Nephron (organoid): ENCODE data around the gene FARP2.
"Not testable (repeated sequence)": the region's sequence is repeated elsewhere in the genome, so short reads cannot be mapped to it uniquely, and the experiment has no call there.

Experiments
- H3K27ac Mint-ChIP-seq, 3 experiments: 2 replicates each; pipeline ENCODE4 v1.8.0; 2020; ENCODE audit warnings: mixed read lengths in 3 of 3, mild to moderate bottlenecking in 2 of 3, moderate library complexity in 1 of 3
- H3K27me3 Mint-ChIP-seq: 2 replicates; pipeline ENCODE4 v1.8.0; 2021; ENCODE audit warnings: low read depth, mild to moderate bottlenecking, moderate library complexity, mixed read lengths
- H3K36me3 Mint-ChIP-seq: 2 replicates; pipeline ENCODE4 v1.8.0; 2020; ENCODE audit warnings: low read depth, mixed read lengths
- H3K4me1 Mint-ChIP-seq: 2 replicates; pipeline ENCODE4 v1.8.0; 2020; ENCODE audit warnings: mixed read lengths
- H3K4me3 Mint-ChIP-seq, 3 experiments: 2 replicates each; pipeline ENCODE4 v1.8.0; 2020; ENCODE audit warnings: mild to moderate bottlenecking in 3 of 3, mixed read lengths in 3 of 3, moderate library complexity in 2 of 3
- H3K9me3 Mint-ChIP-seq: 2 replicates; pipeline ENCODE4 v1.8.0; 2020; ENCODE audit warnings: mixed read lengths
- TF ChIP-seq, protein P1 (sequence below), 3 experiments: fragments of 200-600 bp; sonication (generic); IDR thresholded peaks; one replicate each; pipeline ENCODE4 v1.5.0; 2021; ENCODE audit warnings: antibody characterized with exemption in 3 of 3; ENCODE audit not compliant: unreplicated experiment in 3 of 3

The FARP2 gene

DNA sequence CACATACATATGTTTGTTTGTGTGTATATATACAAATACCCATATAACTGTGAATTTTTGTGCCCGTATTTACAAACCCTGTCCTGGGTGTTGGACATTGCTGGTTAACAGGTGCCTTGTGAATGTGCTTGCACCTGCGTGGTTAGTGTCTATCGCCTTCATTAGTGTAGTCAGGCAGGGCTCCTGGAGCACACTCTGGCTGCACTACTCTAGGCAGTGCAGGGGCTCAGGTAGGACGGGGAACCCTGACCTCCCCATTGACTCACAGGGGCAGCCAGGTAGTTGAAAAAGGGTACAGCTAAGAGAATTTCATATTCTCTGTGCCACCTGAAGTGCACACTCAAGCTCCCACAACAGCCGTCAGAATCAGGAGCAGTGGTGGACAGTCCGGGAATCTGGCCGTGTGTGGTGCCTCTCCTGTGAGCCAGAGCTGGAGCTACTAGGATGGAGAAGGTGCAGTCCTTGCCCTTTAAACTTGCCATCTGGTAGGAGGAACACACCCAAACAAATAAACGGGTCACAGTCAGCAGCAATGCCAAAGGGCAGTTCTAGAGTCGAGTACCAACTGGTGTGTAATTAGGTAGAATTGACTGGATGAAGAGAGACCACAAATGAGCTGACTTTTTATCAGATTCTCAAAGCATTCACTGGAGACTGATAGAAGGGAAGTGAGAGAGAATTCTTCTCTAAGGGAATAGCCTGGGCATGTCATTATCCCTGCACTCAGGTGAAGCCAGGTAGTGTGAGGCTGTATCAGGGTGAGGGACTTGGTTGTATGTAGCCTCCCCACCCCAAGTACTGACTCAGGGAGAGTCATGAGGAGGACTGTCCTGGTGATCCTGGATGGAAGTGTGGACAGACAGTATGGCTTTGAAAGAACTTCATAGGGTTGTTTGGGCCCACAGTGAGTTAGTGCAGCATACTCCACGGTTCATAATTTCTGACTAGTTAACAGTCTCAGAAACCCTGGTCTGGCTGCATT is 44.1 kb downstream of the FARP2 start:
- Mint-ChIP-seq H3K4me1 (no peaks in the 10 kb centered on the region), H3K27me3 (no peaks in the 10 kb centered on the region), H3K27ac (no peak overlapping the region), H3K4me3 (no peak overlapping the region), H3K9me3 (no peaks in the 10 kb centered on the region), H3K36me3 (peaks cover 12% of the 10 kb centered on the region)
- TF ChIP-seq, protein P1, sequence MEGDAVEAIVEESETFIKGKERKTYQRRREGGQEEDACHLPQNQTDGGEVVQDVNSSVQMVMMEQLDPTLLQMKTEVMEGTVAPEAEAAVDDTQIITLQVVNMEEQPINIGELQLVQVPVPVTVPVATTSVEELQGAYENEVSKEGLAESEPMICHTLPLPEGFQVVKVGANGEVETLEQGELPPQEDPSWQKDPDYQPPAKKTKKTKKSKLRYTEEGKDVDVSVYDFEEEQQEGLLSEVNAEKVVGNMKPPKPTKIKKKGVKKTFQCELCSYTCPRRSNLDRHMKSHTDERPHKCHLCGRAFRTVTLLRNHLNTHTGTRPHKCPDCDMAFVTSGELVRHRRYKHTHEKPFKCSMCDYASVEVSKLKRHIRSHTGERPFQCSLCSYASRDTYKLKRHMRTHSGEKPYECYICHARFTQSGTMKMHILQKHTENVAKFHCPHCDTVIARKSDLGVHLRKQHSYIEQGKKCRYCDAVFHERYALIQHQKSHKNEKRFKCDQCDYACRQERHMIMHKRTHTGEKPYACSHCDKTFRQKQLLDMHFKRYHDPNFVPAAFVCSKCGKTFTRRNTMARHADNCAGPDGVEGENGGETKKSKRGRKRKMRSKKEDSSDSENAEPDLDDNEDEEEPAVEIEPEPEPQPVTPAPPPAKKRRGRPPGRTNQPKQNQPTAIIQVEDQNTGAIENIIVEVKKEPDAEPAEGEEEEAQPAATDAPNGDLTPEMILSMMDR (IDR thresholded peaks at IDR 0.05; ENCODE audit: unreplicated experiment in 3 of 3): no peak

DNA sequence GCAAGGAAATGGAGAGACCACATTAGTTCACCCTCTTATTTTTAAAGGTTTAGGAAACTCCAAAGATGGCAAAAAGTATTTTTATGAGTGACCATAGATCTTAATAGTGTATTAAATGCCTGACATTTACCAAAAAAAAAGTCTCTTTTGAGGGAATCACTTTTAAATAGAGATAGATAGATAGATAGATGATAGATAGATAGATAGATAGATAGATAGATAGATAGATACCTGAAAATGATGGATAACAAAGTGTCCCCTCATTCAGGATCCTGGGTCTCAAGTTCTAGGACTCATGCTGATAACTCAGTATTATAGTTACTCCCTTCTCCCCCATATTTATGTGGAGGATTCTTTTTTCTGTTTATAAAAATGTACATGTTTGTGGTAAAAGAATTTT is 52.8 kb downstream of the FARP2 start:
- TF ChIP-seq, protein P1 (IDR thresholded peaks at IDR 0.05; ENCODE audit: unreplicated experiment in 3 of 3): no peak
- Mint-ChIP-seq H3K27me3 (no peaks in the 10 kb centered on the region), H3K9me3 (no peaks in the 10 kb centered on the region)

DNA sequence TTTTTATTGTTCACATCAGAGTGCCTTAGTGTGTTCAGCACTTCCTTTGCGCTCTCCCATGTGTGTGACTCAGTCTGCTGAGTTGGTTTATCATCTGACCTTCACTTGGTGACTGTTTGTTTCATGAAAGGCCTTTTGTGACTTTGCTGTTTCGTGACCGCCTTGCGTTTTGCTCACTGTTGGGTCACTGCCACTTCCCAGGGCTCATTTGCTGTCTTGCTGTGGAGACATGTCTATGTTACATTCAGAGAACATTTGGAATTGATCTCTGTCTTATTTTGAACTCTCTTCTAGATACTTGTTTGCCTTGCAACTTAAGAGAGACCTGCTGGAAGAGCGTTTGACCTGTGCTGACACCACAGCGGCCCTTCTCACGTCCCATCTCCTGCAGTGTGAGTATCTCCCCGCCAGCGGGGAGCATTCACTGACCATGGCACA is 54.7 kb downstream of the FARP2 start:
- Mint-ChIP-seq H3K4me1 (peaks cover 24% of the 10 kb centered on the region), H3K27ac (peak overlapping the region; percentile 89 to 93 (median 89))

More for the DNA sequence above, 52.8 kb downstream of the FARP2 start:
- H3K36me3 Mint-ChIP-seq: peaks cover 26% of the 10 kb centered on the region
- H3K27ac Mint-ChIP-seq: no peak overlapping the region
- H3K4me3 Mint-ChIP-seq: no peak overlapping the region
- H3K4me1 Mint-ChIP-seq: peaks cover 19% of the 10 kb centered on the region

DNA sequence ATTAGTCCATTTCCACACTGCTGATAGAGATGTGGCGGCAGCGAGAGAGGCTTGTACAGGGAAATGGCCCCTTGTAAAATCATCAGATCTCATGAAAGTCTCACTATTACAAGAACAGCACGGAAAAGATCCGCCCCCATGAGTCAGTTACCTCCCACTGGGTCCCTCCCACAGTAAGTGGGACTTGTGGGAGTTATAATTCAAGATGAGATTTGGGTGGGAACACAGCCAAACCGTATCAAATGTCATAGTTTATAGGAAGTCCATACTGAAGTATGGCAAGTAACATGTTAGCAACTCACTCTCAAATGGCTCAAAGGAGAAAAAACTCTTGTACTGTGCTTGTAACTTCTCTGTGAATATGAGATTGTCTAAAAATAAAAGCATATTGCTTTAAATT is 56.1 kb downstream of the FARP2 start:
- no peaks in the 10 kb centered on the region for H3K9me3 Mint-ChIP-seq
- TF ChIP-seq, protein P1 (IDR thresholded peaks at IDR 0.05; ENCODE audit: unreplicated experiment in 3 of 3): no peak
- H3K4me3 Mint-ChIP-seq: peak overlapping the region in 2 of 3 experiments; percentile 56 to 57
- H3K36me3 Mint-ChIP-seq: peaks cover 51% of the 10 kb centered on the region
- H3K27ac Mint-ChIP-seq: peak overlapping the region; percentile 89 to 93 (median 92)
- H3K4me1 Mint-ChIP-seq: peaks cover 24% of the 10 kb centered on the region
- H3K27me3 Mint-ChIP-seq: peaks cover 3% of the 10 kb centered on the region

More for the DNA sequence above, 54.7 kb downstream of the FARP2 start:
- TF ChIP-seq, protein P1 (IDR thresholded peaks at IDR 0.05; ENCODE audit: unreplicated experiment in 3 of 3): no peak
- peaks cover 42% of the 10 kb centered on the region for H3K36me3 Mint-ChIP-seq
- H3K27me3 Mint-ChIP-seq: no peaks in the 10 kb centered on the region
- H3K9me3 Mint-ChIP-seq: no peaks in the 10 kb centered on the region
- no peak overlapping the region for H3K4me3 Mint-ChIP-seq

DNA sequence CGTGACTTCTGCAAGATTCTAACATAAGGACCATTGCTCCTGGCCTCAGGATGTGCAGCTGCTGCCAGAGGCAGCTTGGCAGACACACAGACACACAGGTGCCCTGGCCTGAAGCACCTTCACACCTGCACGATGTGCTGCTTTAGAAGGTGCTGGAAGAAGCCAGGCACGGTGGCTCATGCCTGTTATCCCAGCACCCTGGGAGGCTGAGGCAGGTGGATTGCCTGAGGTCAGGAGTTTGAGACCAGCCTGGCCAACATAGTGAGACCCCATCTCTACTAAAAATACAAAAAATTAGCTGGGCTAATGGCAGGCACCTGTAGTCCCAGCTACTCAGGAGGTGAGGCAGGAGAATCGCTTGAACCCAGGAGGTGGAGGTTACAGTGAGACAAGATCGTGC is 57.4 kb downstream of the FARP2 start:
- Mint-ChIP-seq H3K4me1 (peaks cover 24% of the 10 kb centered on the region), H3K36me3 (peaks cover 54% of the 10 kb centered on the region)
- H3K27ac Mint-ChIP-seq, H3K4me3 Mint-ChIP-seq, H3K9me3 Mint-ChIP-seq, H3K27me3 Mint-ChIP-seq: not testable (repeated sequence)

DNA sequence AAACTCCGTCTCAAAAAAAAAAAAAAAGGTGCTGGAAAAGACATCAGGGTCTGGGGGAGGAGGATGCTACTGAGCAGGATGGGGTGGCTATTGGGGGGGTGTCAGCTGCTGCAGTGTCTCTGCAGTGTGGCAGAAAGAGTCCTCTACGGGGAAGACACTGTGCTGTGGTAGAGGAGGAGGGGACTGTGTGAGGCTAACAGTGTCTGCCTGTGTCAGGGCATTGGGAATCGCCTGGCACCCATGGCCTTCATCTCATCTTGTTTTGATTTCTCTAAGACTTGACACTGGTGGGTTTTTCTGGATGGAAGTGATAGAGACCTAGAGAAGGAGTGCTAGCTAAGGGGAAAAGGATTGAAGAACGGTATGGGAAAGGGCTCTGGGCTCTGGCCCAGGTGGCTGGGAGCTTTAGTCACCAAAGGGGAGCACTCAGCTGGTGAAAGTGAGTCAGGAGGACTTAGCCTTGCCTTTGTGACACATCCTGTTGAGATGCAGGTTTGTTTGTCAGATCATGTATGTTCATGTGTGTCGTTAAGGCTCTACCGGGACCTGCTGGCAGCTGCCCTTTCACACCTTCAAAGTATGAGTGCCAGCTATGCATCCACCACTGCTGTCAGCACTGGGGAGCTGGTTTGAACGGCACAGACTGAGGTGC is 58.0 kb downstream of the FARP2 start:
- H3K9me3 Mint-ChIP-seq: no peaks in the 10 kb centered on the region
- H3K36me3 Mint-ChIP-seq: peaks cover 60% of the 10 kb centered on the region
- TF ChIP-seq, protein P1 (IDR thresholded peaks at IDR 0.05; ENCODE audit: unreplicated experiment in 3 of 3): no peak
- H3K4me1 Mint-ChIP-seq: peaks cover 24% of the 10 kb centered on the region
- H3K4me3 Mint-ChIP-seq: peak overlapping the region in 1 of 3 experiments; percentile 6
- peaks cover 3% of the 10 kb centered on the region for H3K27me3 Mint-ChIP-seq
- H3K27ac Mint-ChIP-seq: peak overlapping the region; percentile 10 to 62 (median 54)
